Endothelial cell of umbilical vein (primary cell): ENCODE results near the gene ZBED5. TPM values are rescaled to one million over a fixed set of nuclear protein-coding genes. Genes with fewer than 3 reads are reported as not detected.
A peak's percentile ranks its signal among the peaks of the same experiment; 100 is the strongest.

Experiments used
- BruUV-seq: library from RNA; stranded (reverse); fragments of 400-500 nt; replicated peaks from 2 replicates; lab custom pipeline; 2021; lab: Mats Ljungman, UMichigan
- CTCF ChIA-PET: fragments of 300-600, 350-600 bp; sonication (Branson Sonifier 250); formaldehyde crosslinking; loops from one replicate; lab custom pipeline; 2021; ENCODE audit warnings: antibody characterized with exemption, inconsistent platforms; lab: Charles Lee
- POLR2A ChIA-PET: fragments of 300-600, 350-600 bp; sonication (Branson Sonifier 250); formaldehyde crosslinking; loops from one replicate; lab custom pipeline; 2021; ENCODE audit warnings: antibody characterized with exemption, inconsistent platforms; lab: Charles Lee
- DNase-seq: peaks from one replicate; pipeline ENCODE4 v3.0.0-alpha.2; 2011; ENCODE audit warnings: low read depth, low spot score
- FAIRE-seq: peaks from 2 replicates; lab custom pipeline; 2011; peaks lifted over from hg19 to GRCh38; lab: Jason Lieb, UNC
- H2AFZ ChIP-seq: 2 replicates; pipeline ENCODE4 v1.6.0; 2012; ENCODE audit warnings: low read depth, low read length, control low read depth, inconsistent platforms
- H3K27ac ChIP-seq: 2 replicates; pipeline ENCODE4 v1.5.1; 2011; ENCODE audit warnings: low read depth, mild to moderate bottlenecking, control low read depth, low read length, moderate library complexity; ENCODE audit not compliant: insufficient read depth
- H3K27me3 ChIP-seq, 2 experiments: 2 replicates each; pipeline versions ENCODE4 v1.6.0 to v1.6.1; 2011; ENCODE audit warnings: low read length in 2 of 2, mixed read lengths in 1 of 2; ENCODE audit not compliant: control insufficient read depth in 2 of 2, insufficient read depth in 2 of 2
- H3K36me3 ChIP-seq, 2 experiments: 2 replicates in 1 of 2; 3 replicates in 1 of 2; pipeline ENCODE4 v1.5.1; 2011; ENCODE audit warnings: low read length in 2 of 2, mild to moderate bottlenecking in 1 of 2, moderate library complexity in 1 of 2; ENCODE audit not compliant: control insufficient read depth in 2 of 2, insufficient read depth in 2 of 2; ENCODE audit errors: extremely low read depth in 1 of 2
- H3K4me1 ChIP-seq: 3 replicates; pipeline ENCODE4 v1.5.1; 2011; ENCODE audit warnings: mild to moderate bottlenecking, low read length; ENCODE audit not compliant: control insufficient read depth, insufficient read depth; ENCODE audit errors: extremely low read depth
- H3K4me2 ChIP-seq: 2 replicates; pipeline ENCODE4 v1.6.1; 2011; ENCODE audit warnings: low read length, control low read depth, mixed read lengths; ENCODE audit not compliant: insufficient read depth
- H3K4me3 ChIP-seq, 3 experiments: fragments of 200-600 bp in 1 of 3; sonication (generic), shearing (Covaris generic) in 1 of 3; replicated peaks in 1 of 3; 2 replicates each; pipeline ENCODE4 v1.5.1; 2011 to 2016; ENCODE audit warnings: control low read depth in 3 of 3, low read length in 3 of 3, mild to moderate bottlenecking in 2 of 3, inconsistent platforms in 1 of 3, low read depth in 1 of 3, moderate library complexity in 1 of 3; ENCODE audit not compliant: insufficient read depth in 1 of 3
- H3K79me2 ChIP-seq: 2 replicates; pipeline ENCODE4 v1.6.0; 2012; ENCODE audit warnings: low read length, inconsistent platforms; ENCODE audit not compliant: control insufficient read depth, insufficient read depth
- H3K9ac ChIP-seq: replicated peaks from 2 replicates; pipeline ENCODE3; 2011; ENCODE audit warnings: low read length, control low read depth; ENCODE audit not compliant: insufficient read depth; ENCODE audit errors: extremely low read depth
- H3K9me1 ChIP-seq: replicated peaks from 3 replicates; pipeline ENCODE4 v1.6.0; 2011; ENCODE audit warnings: mild to moderate bottlenecking, low read length; ENCODE audit not compliant: control insufficient read depth, insufficient read depth; ENCODE audit errors: extremely low read depth
- H3K9me3 ChIP-seq: replicated peaks from 2 replicates; pipeline ENCODE4 v1.5.1; 2012; ENCODE audit warnings: low read length, inconsistent platforms; ENCODE audit not compliant: control insufficient read depth, insufficient read depth
- H4K20me1 ChIP-seq: replicated peaks from 2 replicates; pipeline ENCODE3; 2011; ENCODE audit warnings: mild to moderate bottlenecking, low read length; ENCODE audit not compliant: control insufficient read depth, insufficient read depth; ENCODE audit errors: extremely low read depth
- JUN ChIP-seq: IDR thresholded peaks from 2 replicates; pipeline ENCODE4 v1.6.1; 2011; ENCODE audit warnings: borderline replicate concordance, low read depth; ENCODE audit not compliant: insufficient read length, insufficient read depth
- dilution Hi-C: fragments of 300-500 bp; cut with MboI; formaldehyde crosslinking; loops from one replicate; pipeline ENCODE4 v1.15.0; 2019; ENCODE audit warnings: low sequenced_read_pairs; ENCODE audit not compliant: extremely low pct_ligation_motif_present
- intact Hi-C: fragments of 100-400 bp; cut with micrococcal nuclease; formaldehyde crosslinking; loops from one replicate; pipeline ENCODE4 v1.10.0; 2022
- polyA plus RNA-seq, 4 experiments: library from polyadenylated mRNA; depleted of rRNA in 3 of 4; stranded (reverse) in 3 of 4; unstranded in 1 of 4; fragments of >200 nt; gene quantifications; 2 replicates each; pipeline versions ENCODE4 v1.2.1 to v1.2.3, GENCODE V29; 2011 to 2012; ENCODE audit warnings: missing spikeins in 1 of 4
- total RNA-seq: library from RNA; stranded (reverse); gene quantifications from 2 replicates; pipeline ENCODE4 v1.2.3, GENCODE V29; 2021
- TF ChIP-seq, protein P1 (sequence below): IDR thresholded peaks from 2 replicates; pipeline ENCODE4 v1.6.1; 2011; ENCODE audit not compliant: insufficient read depth, insufficient read length
- TF ChIP-seq, protein P2 (sequence below), 2 donors: IDR thresholded peaks; 1 replicate in 1 of 2; 2 replicates in 1 of 2; pipeline ENCODE4 v1.5.1; 2011; ENCODE audit warnings: low read length in 2 of 2, mild to moderate bottlenecking in 2 of 2, moderate library complexity in 2 of 2, control low read depth in 1 of 2, inconsistent platforms in 1 of 2, low read depth in 1 of 2; ENCODE audit not compliant: insufficient read depth in 1 of 2; ENCODE audit errors: extremely low read depth in 1 of 2

The ZBED5 gene
- total and polyA plus RNA-seq, 2 donors (not counting 3 experiments of a cell fraction or from before 2014, with no cell fraction given) = 41.2 to 59.4 TPM

DNA sequence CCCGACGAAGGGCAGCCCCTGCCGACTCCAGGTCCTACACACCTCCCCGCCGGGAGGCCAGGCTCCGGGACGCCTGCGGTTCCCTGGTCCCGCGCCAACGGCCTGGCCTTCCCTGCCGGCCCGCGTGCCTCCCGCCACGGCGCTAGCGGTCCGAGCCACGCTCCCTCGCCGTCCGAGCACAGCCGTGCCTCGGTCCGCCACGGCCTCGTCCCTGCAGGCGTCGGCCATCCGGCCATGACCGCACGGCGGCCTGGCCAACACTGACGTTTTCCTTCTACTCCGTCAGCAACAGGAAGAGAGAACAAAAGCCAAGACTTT is 49.7 kb downstream of the ZBED5 start:
- H3K9me1 ChIP-seq = no peaks in the 10 kb centered on the region
- peaks cover 27 to 35% of the 10 kb centered on the region in 2 experiments for H3K36me3 ChIP-seq
- peak overlapping the region; percentile 97 for H3K27ac ChIP-seq
- intact Hi-C loops (loop anchor here (1.0 to 5.0 kb wide), 4 partner anchors 92 to 1169 kb away; no protein-coding TSS in a partner anchor), dilution Hi-C loops (no loop called here)
- peak overlapping the region; percentile 100 for H3K9ac ChIP-seq
- H4K20me1 ChIP-seq = peaks cover 19% of the 10 kb centered on the region
- peak overlapping the region; percentile 36 for H2AFZ ChIP-seq
- peaks cover 45% of the 10 kb centered on the region for H3K4me1 ChIP-seq
- DNase-seq = no peak
- FAIRE-seq = no peak
- TF ChIP-seq, protein P1, sequence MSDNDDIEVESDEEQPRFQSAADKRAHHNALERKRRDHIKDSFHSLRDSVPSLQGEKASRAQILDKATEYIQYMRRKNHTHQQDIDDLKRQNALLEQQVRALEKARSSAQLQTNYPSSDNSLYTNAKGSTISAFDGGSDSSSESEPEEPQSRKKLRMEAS = no peak
- TF ChIP-seq, protein P2, sequence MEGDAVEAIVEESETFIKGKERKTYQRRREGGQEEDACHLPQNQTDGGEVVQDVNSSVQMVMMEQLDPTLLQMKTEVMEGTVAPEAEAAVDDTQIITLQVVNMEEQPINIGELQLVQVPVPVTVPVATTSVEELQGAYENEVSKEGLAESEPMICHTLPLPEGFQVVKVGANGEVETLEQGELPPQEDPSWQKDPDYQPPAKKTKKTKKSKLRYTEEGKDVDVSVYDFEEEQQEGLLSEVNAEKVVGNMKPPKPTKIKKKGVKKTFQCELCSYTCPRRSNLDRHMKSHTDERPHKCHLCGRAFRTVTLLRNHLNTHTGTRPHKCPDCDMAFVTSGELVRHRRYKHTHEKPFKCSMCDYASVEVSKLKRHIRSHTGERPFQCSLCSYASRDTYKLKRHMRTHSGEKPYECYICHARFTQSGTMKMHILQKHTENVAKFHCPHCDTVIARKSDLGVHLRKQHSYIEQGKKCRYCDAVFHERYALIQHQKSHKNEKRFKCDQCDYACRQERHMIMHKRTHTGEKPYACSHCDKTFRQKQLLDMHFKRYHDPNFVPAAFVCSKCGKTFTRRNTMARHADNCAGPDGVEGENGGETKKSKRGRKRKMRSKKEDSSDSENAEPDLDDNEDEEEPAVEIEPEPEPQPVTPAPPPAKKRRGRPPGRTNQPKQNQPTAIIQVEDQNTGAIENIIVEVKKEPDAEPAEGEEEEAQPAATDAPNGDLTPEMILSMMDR (IDR thresholded peaks at IDR 0.05; ENCODE audit: extremely low read depth in 1 of 2, insufficient read depth in 1 of 2, low read depth in 1 of 2, low read length in 2 of 2) = no peak
- TF ChIP-seq JUN = no peak
- POLR2A ChIA-PET = interaction anchor here (0.7 to 3.5 kb wide), 19 partner anchors 9 to 1477 kb away, joined by 3 to 90 read pairs (median 10); partner anchors contain the start of genes RNF141 and ZBED5
- H3K27me3 ChIP-seq = no peaks in the 10 kb centered on the region
- no peaks in the 10 kb centered on the region for H3K9me3 ChIP-seq
- TSS peak; percentile 24 for BruUV-seq
- no peak overlapping the region for H3K4me2 ChIP-seq
- H3K4me3 ChIP-seq = peak overlapping the region; percentile 88 to 97 (median 97)
- peaks cover 53% of the 10 kb centered on the region for H3K79me2 ChIP-seq
- CTCF ChIA-PET = interaction anchor here (0.9 to 2.3 kb wide), 6 partner anchors 10 to 126 kb away, joined by 5 to 18 read pairs (median 14); partner anchors contain the start of gene ZBED5
